Panc1 (cell line): ENCODE results near the gene IQCF6. TPM values are rescaled to one million over a fixed set of nuclear protein-coding genes. Genes with fewer than 3 reads are reported as not detected.

Experiments
- ATAC-seq: fragments of 200-7000 bp; cut with Tn5 transposase; 2 replicates; pipeline ENCODE4 v1.9.1; 2020; ENCODE audit warnings: mild to moderate bottlenecking, moderate library complexity
- BruUV-seq: library from RNA; stranded (reverse); fragments of 400-500 nt; replicated peaks from 2 replicates; lab custom pipeline; 2021; lab: Mats Ljungman, UMichigan
- CTCF ChIA-PET: fragments of 300-600 bp; sonication (Branson Sonifier 250); formaldehyde crosslinking; loops from one replicate; lab custom pipeline; 2022; ENCODE audit warnings: antibody characterized with exemption; lab: Charles Lee
- POLR2A ChIA-PET: fragments of 300-600 bp; sonication (Branson Sonifier 250); formaldehyde crosslinking; loops from one replicate; lab custom pipeline; 2022; ENCODE audit warnings: antibody characterized with exemption; lab: Charles Lee
- DNase-seq: peaks from one replicate; pipeline ENCODE4 v3.0.0-alpha.2; 2010; ENCODE audit warnings: low read depth, low spot score
- H3K27ac ChIP-seq: 2 replicates; pipeline ENCODE4 v1.5.1; 2011; ENCODE audit warnings: mild to moderate bottlenecking, low read length, inconsistent platforms
- H3K27me3 ChIP-seq: fragments of 200-500 bp; sonication (Bioruptor generic); 2 replicates; pipeline ENCODE4 v1.6.0; 2014; ENCODE audit warnings: low read length, inconsistent platforms; ENCODE audit not compliant: control insufficient read depth, insufficient read depth
- H3K36me3 ChIP-seq: fragments of 200-500 bp; sonication (Bioruptor generic); 2 replicates; pipeline ENCODE4 v1.5.1; 2014; ENCODE audit warnings: inconsistent platforms, mild to moderate bottlenecking, low read length, moderate library complexity; ENCODE audit not compliant: control insufficient read depth, insufficient read depth
- H3K4me1 ChIP-seq: 2 replicates; pipeline ENCODE4 v1.5.1; 2011; ENCODE audit warnings: inconsistent platforms, mild to moderate bottlenecking, low read length, moderate library complexity; ENCODE audit not compliant: control insufficient read depth, insufficient read depth
- H3K4me3 ChIP-seq, 2 experiments: 2 replicates each; pipeline ENCODE4 v1.5.1; 2011 to 2012; ENCODE audit warnings: low read depth in 2 of 2, low read length in 2 of 2, mild to moderate bottlenecking in 2 of 2, inconsistent platforms in 1 of 2, moderate library complexity in 1 of 2
- H3K9me3 ChIP-seq: fragments of 200-500 bp; sonication (Bioruptor generic); 2 replicates; pipeline ENCODE4 v1.5.1; 2014; ENCODE audit warnings: low read depth, mild to moderate bottlenecking, inconsistent platforms, low read length, moderate library complexity; ENCODE audit not compliant: control insufficient read depth, insufficient read depth
- POLR2AphosphoS5 ChIP-seq: IDR thresholded peaks from 2 replicates; pipeline ENCODE4 v1.6.1; 2012; ENCODE audit warnings: mild to moderate bottlenecking, low read depth, low read length, moderate library complexity
- SIN3A ChIP-seq: IDR thresholded peaks from 2 replicates; pipeline ENCODE4 v1.6.1; 2012; ENCODE audit warnings: low read depth, mild to moderate bottlenecking, low read length, moderate library complexity, borderline replicate concordance; ENCODE audit not compliant: insufficient read depth
- TCF7L2 ChIP-seq: IDR thresholded peaks from 2 replicates; pipeline ENCODE4 v1.6.1; 2011; ENCODE audit warnings: mild to moderate bottlenecking, low read depth, low read length, inconsistent platforms
- in situ Hi-C: cut with HindIII; loops from 2 replicates; pipeline ENCODE4 v1.10.0; 2016; ENCODE audit warnings: low sequenced_read_pairs, low pct_unique_long_range_greater_than_20kb
- intact Hi-C: fragments of 100-400 bp; cut with micrococcal nuclease; formaldehyde crosslinking; loops from one replicate; pipeline ENCODE4 v1.10.0; 2022; ENCODE audit not compliant: unreplicated experiment
- total RNA-seq: library from RNA; stranded (reverse); gene quantifications from one replicate; pipeline ENCODE4 v1.2.1, GENCODE V29; 2021; ENCODE audit not compliant: unreplicated experiment
- TF ChIP-seq, protein P1 (sequence below): fragments of 450-650 bp; IDR thresholded peaks from 2 replicates; pipeline ENCODE4 v1.5.1; 2017; ENCODE audit warnings: mild to moderate bottlenecking
- TF ChIP-seq, protein P2 (sequence below), 2 experiments: IDR thresholded peaks; 2 replicates each; pipeline ENCODE4 v1.6.1; 2011 to 2012; ENCODE audit warnings: low read depth in 2 of 2, control low read depth in 1 of 2, low read length in 1 of 2, mild to moderate bottlenecking in 1 of 2, moderate library complexity in 1 of 2; ENCODE audit not compliant: insufficient read depth in 1 of 2

Gene IQCF6
- total RNA-seq, 1 experiment from 2014 or later = not detected

DNA sequence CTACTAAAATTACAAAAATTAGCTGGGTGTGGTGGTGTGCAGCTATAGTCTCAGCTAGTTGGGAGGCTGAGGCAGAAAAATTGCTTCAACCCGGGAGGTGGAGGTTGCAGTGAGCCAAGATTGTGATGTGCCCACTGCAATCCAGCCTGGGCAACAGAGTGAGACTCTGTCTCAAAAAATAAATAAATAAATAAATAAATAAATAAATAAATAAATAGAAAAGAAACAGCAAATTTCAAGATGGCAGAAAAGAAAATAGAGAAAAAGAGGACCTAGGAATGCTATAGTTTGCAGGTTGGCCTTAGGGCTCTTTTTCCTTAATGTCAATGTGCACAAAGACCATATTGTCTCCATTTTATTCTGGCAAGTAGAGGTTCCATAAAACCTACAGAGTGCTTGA lies 28.2 kb downstream of the IQCF6 start:
- Histone ChIP-seq H3K27ac (no peak overlapping the region), H3K9me3 (no peaks in the 10 kb centered on the region), H3K36me3 (no peaks in the 10 kb centered on the region), H3K4me3 (no peak overlapping the region), H3K27me3 (no peaks in the 10 kb centered on the region; the same call in 1 of the 2 replicates), H3K4me1 (no peaks in the 10 kb centered on the region)
- BruUV-seq = no TSS peak
- ATAC-seq (no peak), DNase-seq (no peak)
- ChIA-PET POLR2A (no interaction called here), CTCF (no interaction called here)
- TF ChIP-seq, protein P1, sequence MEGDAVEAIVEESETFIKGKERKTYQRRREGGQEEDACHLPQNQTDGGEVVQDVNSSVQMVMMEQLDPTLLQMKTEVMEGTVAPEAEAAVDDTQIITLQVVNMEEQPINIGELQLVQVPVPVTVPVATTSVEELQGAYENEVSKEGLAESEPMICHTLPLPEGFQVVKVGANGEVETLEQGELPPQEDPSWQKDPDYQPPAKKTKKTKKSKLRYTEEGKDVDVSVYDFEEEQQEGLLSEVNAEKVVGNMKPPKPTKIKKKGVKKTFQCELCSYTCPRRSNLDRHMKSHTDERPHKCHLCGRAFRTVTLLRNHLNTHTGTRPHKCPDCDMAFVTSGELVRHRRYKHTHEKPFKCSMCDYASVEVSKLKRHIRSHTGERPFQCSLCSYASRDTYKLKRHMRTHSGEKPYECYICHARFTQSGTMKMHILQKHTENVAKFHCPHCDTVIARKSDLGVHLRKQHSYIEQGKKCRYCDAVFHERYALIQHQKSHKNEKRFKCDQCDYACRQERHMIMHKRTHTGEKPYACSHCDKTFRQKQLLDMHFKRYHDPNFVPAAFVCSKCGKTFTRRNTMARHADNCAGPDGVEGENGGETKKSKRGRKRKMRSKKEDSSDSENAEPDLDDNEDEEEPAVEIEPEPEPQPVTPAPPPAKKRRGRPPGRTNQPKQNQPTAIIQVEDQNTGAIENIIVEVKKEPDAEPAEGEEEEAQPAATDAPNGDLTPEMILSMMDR = no peak
- TF ChIP-seq, protein P2, sequence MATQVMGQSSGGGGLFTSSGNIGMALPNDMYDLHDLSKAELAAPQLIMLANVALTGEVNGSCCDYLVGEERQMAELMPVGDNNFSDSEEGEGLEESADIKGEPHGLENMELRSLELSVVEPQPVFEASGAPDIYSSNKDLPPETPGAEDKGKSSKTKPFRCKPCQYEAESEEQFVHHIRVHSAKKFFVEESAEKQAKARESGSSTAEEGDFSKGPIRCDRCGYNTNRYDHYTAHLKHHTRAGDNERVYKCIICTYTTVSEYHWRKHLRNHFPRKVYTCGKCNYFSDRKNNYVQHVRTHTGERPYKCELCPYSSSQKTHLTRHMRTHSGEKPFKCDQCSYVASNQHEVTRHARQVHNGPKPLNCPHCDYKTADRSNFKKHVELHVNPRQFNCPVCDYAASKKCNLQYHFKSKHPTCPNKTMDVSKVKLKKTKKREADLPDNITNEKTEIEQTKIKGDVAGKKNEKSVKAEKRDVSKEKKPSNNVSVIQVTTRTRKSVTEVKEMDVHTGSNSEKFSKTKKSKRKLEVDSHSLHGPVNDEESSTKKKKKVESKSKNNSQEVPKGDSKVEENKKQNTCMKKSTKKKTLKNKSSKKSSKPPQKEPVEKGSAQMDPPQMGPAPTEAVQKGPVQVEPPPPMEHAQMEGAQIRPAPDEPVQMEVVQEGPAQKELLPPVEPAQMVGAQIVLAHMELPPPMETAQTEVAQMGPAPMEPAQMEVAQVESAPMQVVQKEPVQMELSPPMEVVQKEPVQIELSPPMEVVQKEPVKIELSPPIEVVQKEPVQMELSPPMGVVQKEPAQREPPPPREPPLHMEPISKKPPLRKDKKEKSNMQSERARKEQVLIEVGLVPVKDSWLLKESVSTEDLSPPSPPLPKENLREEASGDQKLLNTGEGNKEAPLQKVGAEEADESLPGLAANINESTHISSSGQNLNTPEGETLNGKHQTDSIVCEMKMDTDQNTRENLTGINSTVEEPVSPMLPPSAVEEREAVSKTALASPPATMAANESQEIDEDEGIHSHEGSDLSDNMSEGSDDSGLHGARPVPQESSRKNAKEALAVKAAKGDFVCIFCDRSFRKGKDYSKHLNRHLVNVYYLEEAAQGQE (IDR thresholded peaks at IDR 0.05; ENCODE audit: insufficient read depth in 1 of 2, low read depth in 2 of 2, low read length in 1 of 2) = no peak
- TF ChIP-seq POLR2AphosphoS5 (no peak), TCF7L2 (no peak), SIN3A (no peak)
- intact Hi-C loops = no loop called here
- in situ Hi-C loops = no loop called here

DNA sequence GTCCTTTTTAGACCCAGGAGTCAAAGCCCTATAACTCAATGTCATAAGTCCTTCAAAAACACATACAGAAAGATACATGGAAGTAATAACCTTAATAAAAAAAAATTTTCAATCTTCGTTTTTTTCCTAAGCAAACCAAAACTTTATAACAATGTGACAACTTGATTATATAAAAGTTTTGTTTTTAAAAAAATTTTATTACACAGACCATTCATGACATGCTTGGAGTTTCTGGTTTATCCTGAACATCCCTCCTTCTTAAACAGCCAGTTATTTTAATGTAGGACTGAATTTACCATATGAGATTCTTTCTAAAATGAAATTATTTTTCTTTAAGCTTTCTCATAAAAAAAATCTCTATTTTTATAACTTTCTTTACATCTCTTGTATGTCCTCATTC lies 30.7 kb downstream of the IQCF6 start:
- TF ChIP-seq TCF7L2 (no peak), POLR2AphosphoS5 (no peak), SIN3A (no peak)
- TF ChIP-seq, protein P1 = no peak
- TF ChIP-seq, protein P2 (IDR thresholded peaks at IDR 0.05; ENCODE audit: insufficient read depth in 1 of 2, low read depth in 2 of 2, low read length in 1 of 2) = no peak
- in situ Hi-C loops = no loop called here
- H3K27ac ChIP-seq = no peak overlapping the region
- ATAC-seq = no peak
- H3K9me3 ChIP-seq = no peaks in the 10 kb centered on the region
- ChIA-PET CTCF (no interaction called here), POLR2A (no interaction called here)
- no TSS peak for BruUV-seq
- intact Hi-C loops = no loop called here
- H3K4me1 ChIP-seq = no peaks in the 10 kb centered on the region
- H3K36me3 ChIP-seq = no peaks in the 10 kb centered on the region
- DNase-seq = no peak
- no peaks in the 10 kb centered on the region for H3K27me3 ChIP-seq
- H3K4me3 ChIP-seq = no peak overlapping the region
